KOPT-K1 (cell line): ENCODE data around the gene PLPPR3.

ENCODE experiments used
- H3K27ac ChIP-seq: fragments of 200-600 bp; sonication (generic); 2 replicates; pipeline ENCODE4 v1.5.1; 2016; ENCODE audit warnings: antibody characterized with exemption, mild to moderate bottlenecking, low read depth, low read length; ENCODE audit not compliant: poor library complexity, severe bottlenecking
- H3K36me3 ChIP-seq: fragments of 200-600 bp; sonication (generic); 2 replicates; pipeline ENCODE4 v1.5.1; 2017; ENCODE audit warnings: antibody characterized with exemption, mild to moderate bottlenecking, low read length, moderate library complexity; ENCODE audit not compliant: insufficient read depth
- H3K9me3 ChIP-seq: fragments of 200-600 bp; sonication (generic); 2 replicates; pipeline ENCODE4 v1.5.1; 2017; ENCODE audit warnings: antibody characterized with exemption, low read length, mild to moderate bottlenecking; ENCODE audit not compliant: insufficient read depth, poor library complexity, severe bottlenecking

Gene PLPPR3

DNA sequence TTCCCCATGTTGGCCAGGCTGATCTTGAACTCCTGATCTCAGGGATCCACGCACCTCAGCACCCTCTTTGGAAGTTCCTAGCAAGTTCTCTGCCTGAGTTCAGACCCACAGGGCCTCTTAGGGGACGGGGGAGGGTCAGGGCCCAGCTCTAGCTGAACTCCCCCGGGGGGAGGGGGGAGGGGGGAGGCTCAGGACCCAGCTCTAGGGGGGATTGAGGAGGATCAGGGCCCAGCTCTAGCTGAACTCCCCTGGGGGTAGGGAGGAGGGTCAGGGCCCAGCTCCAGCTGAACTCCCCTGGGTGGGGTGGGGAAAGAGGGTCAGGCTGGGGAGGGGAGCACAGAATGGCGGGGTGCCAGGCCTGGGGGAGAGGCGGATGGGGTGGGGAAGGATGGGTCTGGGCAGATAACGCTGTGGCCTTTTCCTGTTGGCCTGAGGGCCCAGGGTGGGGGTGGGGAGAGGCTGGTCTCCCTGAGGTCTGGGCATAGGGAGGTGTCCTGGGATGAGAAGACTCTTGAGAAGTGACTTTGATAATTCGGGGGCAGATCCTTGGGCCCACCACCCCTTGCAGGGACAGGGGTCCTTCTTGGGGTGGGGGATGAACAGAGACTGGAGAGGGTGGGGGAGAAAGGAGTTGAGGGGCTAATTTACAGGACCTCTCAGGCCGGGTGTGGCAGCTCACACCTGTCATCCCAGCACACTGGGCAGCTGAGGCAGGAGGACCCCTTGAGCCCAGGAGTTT lies 30.0 kb downstream of the PLPPR3 start:
- Histone ChIP-seq H3K36me3 (no peaks in the 10 kb centered on the region), H3K27ac (no peak overlapping the region), H3K9me3 (no peaks in the 10 kb centered on the region)

DNA sequence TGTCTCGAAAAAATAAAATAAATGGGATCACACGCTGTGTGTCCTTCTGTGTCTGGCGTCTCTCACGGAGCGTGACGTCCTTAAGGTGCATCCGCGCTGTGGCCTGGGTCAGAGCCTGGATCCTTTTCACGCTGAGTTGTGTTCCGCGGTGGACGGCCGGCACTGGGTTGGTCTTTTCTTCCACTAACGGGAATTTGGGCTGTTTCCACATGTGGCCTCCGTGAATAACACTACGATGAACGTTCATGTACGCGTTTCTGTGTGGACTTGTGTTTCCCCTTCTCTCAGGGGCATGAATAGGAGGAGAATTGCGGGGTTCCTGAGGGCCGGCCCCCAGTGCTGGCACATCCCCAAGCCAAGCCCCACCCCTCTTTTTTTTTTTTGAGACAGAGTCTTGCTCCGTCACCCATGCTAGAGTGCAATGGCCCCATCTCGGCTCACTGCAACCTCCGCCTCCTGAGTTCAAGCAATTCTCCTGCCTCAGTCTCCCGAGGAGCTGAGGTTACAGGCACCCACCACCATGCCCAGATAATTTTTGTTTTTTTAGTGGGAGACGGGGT lies 30.7 kb downstream of the PLPPR3 start:
- Histone ChIP-seq H3K36me3 (no peaks in the 10 kb centered on the region), H3K9me3 (no peaks in the 10 kb centered on the region), H3K27ac (no peak overlapping the region)

DNA sequence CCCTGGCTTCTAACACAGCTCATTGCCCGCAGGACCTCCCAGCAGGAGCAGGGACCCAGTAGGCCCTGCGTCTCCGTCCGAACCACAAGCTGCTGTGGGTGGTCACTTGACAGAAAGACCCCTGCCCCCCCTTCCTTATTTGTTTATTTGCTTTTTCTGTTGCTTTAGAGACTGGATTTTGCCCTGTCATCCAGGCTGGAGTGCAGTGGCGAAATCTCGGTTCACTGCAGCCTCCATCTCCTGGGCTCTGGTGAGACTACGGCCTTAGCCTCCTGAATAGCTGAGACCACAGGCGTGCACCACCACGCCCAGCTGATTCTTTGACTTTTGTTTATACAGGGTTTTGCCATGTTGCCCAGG lies 32.1 kb downstream of the PLPPR3 start:
- Histone ChIP-seq H3K27ac (no peak overlapping the region), H3K36me3 (no peaks in the 10 kb centered on the region), H3K9me3 (no peaks in the 10 kb centered on the region)

DNA sequence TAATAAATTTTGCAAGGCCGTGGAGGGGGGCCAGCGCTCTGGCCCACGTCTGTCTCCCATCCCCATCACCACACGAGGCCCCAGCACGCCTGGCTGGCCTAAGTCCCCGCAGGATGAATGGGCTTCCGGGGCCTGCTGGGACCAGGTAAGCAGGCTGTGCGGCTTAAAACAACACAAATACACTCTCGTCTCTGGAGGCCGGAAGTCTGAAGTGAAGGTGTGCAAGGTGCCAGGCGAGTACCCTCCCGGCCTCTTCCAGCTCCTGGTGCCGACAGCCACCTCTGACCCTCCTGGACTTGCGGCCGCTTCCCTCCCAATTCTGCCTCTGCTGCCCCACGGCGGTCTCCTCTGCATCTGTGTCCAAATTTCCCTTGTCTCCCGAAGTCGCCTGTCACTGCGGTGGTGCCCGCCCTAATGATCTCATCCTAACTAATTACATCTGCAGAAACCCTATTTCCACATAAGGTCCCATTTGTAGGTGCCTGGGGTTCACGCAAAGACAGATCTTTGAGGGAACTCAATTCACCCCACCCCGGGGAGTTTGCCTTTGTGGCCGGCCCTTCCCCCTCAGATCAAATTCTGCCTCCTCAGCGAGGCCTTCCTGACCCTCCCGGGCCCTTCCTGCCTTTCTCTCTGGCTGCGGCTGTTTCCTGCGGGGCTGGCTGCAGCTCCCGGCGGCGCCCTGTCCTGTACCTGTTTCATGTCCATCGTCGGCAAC lies 32.6 kb downstream of the PLPPR3 start:
- no peak overlapping the region for H3K27ac ChIP-seq
- H3K36me3 ChIP-seq: no peaks in the 10 kb centered on the region
- H3K9me3 ChIP-seq: no peaks in the 10 kb centered on the region

DNA sequence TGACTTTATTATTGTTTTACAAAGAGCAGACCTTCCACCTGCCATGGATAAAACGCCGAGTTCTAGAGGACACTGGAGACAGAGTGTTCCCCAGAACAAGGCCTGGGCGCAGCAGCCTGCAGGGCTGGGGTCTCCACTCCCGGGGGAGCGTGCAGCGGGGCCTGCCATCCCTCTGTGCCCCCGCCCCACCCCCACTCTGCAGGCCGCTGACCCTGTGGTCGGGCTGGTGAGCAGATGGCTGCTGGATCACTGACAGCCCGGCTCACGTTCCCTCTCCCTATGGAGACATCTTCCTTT lies 33.1 kb downstream of the PLPPR3 start:
- Histone ChIP-seq H3K9me3 (no peaks in the 10 kb centered on the region), H3K36me3 (no peaks in the 10 kb centered on the region), H3K27ac (no peak overlapping the region)

DNA sequence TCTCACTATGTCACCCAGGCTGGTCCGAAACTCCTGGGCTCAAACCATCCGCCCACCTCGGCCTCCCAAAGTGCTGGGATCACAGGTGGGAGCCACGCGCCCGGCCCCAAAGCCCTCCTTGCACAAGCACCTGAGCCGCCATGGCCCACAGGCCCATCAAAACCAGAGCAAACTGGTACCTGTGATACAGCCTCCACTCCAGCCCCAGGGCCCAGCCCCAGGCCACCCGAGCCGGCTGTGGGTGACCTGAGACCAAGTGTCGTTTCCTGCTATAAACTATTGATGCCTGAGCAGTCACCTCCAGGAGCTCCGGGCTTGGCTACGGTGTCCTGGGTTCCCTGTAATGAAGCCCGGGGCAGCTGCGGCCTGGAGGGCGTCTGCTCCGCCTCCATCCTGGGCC lies 34.2 kb downstream of the PLPPR3 start:
- Histone ChIP-seq H3K36me3 (no peaks in the 10 kb centered on the region), H3K9me3 (no peaks in the 10 kb centered on the region), H3K27ac (no peak overlapping the region)

DNA sequence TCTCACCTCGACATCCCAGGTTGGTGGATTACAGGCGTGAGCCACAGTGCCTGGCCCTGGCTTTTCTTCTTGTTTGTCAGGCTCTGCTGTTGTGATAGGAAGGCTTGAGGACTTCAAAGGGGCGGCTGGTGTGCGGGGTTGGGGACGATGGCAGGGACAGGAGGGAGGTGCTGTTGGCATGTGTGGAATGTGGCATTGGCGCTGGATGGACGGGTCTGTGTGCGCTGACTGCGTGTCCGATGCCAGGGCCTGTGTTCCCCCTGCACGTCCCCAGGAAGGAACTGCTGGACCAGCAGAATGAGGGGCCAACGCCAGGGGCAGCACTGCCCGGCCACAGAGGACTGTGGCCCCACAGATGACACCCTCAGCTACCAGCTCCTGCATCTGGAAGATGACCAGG lies 37.2 kb downstream of the PLPPR3 start:
- Histone ChIP-seq H3K9me3 (no peaks in the 10 kb centered on the region), H3K27ac (no peak overlapping the region), H3K36me3 (no peaks in the 10 kb centered on the region)

DNA sequence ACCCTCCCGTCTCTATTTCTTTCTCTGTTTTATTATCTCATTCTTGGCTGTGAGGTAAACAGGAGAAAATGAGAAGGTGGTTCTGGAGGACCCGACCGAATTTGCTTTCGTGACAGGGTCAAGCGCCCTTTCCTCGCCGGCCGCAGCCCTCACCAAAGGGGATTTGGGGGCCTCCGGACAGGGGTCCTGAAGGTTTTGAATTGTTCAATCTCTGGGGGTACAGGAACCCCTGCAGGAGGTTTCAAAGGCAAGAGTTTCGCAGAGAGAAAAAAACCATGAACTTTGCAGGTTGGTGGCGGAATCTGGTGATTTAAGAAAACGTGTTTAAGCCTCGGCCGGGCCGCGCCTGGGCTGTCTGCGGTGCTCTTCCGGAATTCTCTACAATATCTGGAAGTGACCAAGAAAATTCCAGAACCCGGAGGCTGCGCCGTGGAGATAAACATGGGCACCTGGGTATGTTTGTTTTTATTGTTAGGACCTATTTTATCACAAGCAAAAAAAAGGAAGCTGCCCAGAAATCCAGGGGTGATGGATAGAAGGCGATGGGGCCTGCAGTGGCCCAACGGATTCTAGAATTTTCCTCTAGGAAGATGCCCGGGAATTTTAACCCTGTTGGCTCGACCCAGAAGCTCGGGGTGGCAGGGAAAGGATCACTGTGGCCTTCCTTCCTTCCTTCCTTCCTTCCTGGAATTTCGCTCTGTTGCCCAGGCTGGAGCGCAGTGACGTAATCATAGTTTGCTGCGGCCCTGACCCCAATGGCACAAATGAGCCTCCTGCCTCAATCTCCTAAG lies 38.7 kb downstream of the PLPPR3 start:
- H3K27ac ChIP-seq: no peak overlapping the region
- no peaks in the 10 kb centered on the region for H3K9me3 ChIP-seq
- H3K36me3 ChIP-seq: no peaks in the 10 kb centered on the region

DNA sequence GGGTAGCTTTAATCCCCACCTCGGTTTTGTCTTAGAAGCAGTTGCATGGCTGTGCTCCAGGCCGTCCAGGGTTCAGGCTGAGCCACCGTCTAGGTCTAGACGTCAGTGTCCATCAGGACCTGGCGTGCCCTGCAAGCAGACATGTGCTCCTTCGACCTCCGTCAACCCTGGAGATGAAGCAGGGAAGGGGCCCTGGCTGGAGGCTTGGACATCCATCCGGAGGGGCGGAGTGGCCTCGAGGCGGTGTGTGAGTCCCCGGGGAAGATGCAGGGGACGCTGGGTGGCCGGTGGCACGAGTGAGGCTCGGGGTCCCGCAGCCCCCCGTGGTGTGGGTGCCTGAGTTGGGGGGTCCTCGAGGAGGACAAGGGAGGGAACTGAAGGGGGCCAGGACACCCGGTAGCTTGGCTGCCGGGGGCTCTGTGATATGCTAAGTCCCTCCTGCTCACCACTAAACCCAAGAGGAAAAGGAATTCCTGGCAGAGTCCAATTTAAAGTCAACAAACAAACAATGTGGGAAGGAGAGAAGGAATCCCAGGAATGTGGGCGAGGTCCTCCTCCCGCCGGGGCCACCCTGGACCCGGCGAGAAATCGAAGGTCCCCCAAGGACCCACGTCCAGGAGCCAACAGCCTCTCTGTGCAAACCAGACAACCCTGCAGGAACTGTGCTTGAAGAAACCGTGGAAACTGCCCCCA lies 39.4 kb downstream of the PLPPR3 start:
- H3K36me3 ChIP-seq: no peaks in the 10 kb centered on the region
- H3K27ac ChIP-seq: no peak overlapping the region
- H3K9me3 ChIP-seq: no peaks in the 10 kb centered on the region

DNA sequence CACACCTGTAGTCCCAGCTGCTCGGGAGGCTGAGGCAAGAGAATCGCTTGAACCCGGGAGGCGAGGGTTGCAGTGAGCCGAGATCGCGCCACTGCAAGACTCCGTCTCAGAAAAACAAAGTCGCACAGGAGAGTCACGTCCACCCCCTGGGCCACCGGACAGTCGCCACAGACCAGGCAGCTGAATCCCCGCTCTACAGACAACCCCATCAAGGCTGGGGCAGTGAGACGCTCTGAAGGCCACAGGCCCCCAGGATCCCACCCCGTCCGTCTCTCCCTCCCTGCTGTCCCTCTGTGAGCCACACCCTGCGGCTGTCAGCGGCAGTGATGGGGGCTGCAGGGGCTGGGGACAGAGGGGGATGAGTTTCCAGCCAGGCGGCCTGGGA lies 40.0 kb downstream of the PLPPR3 start:
- H3K27ac ChIP-seq: no peak overlapping the region
- H3K36me3 ChIP-seq: no peaks in the 10 kb centered on the region

DNA sequence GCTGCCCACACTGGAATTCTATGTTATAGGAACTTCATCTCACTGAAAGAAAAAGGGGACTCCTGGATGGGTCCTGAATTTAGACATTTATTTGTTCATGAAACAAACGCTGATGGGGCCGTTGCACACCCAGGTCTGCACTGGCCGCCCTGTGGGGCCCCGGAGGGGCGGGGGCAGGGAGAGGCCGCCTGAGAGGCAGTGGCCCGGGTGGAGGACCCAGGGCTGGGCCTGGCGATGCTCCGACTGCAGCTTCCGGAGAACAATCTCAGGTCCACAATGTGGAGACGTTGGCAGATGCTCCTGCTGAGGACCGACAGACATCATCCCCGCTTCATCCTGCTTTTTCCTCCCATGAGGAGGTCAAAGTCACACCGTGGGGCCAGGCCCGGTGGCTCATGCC lies 40.8 kb downstream of the PLPPR3 start:
- no peaks in the 10 kb centered on the region for H3K9me3 ChIP-seq
- no peak overlapping the region for H3K27ac ChIP-seq
- no peaks in the 10 kb centered on the region for H3K36me3 ChIP-seq

More for the DNA sequence above, 40.0 kb downstream of the PLPPR3 start:
- H3K9me3 ChIP-seq: no peaks in the 10 kb centered on the region

DNA sequence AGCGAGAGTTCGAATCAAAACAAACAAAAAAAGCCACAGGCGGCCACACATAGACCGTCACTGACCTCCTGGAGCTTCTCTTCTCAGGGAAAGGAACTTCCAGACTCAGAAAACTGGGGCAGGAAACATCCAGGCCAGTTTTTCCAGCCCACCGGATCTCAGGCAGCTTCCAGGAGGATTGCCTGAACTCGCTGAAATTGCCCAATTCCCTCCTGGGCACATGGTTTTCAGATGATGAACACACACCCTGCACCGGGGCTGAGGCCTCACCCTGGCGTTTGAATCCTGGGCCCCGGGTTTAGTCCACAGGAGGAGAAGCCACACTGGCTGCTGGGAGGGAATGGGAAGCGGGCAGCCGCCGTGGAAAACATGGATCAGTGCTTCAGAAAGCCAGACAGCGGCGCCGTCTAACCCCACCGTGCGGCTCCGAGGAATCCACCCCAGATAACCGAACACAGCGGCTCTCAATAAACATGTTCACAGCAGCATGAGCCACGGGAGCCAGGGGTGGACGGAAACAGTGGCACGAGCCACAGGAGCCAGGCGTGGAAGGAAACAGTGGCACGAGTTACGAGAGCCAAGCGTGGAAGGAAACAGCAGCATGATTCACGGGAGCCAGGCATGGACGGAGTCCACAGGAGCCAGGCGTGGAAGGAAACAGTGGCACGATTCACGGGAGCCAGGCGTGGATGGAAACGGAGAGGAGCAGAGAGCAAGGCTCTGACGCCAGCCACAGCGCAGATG lies 42.7 kb downstream of the PLPPR3 start:
- Histone ChIP-seq H3K9me3 (no peaks in the 10 kb centered on the region), H3K36me3 (no peaks in the 10 kb centered on the region), H3K27ac (no peak overlapping the region)

DNA sequence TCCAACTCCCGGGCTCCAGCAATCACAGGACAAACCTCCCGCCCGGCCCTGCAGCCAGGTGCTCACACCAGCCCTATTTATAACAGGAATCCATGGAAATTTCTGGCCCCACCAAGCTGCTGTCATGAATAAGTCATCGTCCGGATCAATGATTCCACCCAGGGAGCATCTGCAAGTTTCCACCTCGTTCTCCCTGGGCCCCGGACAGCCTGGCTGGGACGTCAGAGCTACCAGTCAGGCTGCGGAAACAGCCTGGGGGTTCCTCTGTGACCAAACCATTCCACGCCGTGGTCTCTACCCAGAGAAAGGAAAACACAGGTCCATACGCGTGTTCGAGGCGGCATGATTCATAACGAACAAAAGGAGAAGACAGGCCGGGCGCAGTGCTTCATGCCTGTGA lies 45.2 kb downstream of the PLPPR3 start:
- H3K36me3 ChIP-seq: no peaks in the 10 kb centered on the region
- no peaks in the 10 kb centered on the region for H3K9me3 ChIP-seq
- no peak overlapping the region for H3K27ac ChIP-seq

DNA sequence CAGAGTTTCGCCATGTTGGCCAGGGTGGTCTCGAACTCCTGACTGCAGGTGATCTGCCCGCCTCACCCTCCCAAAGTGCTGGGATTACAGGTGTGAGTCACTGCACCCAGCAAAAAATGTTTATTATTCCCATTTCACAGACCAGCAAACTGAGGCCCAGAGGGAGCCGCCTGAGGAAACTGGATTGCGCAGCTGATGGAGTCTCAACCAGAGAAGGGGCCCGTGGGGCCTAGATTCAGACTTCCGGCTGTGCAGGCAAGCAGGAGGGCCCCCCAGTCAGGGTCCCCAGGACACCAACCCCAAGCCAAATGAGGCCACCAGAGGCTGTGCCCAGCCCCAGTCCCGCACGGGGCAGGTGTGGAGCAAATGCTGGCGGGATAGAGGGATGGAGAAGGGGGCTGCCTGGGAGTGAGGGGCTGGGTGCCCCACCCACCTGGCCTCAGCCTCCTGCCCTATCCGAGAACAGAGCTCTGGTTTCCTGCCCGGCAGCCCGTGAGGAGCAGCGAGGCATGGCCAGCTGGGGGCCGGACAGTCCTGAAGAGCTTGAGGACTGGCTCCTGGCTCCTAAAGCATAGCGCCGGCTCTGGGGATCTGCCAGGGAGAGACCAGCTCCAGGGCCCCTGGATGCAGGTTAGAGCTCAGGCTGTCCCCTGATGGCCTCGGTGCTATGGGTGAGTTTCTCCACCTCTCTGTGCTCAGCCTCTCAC lies 48.9 kb downstream of the PLPPR3 start:
- Histone ChIP-seq H3K36me3 (no peaks in the 10 kb centered on the region), H3K9me3 (no peaks in the 10 kb centered on the region), H3K27ac (no peak overlapping the region)
